HG03439 (cell line): ENCODE data around the gene PGM3.

Experiments used
- ATAC-seq: cut with Tn5 transposase; IDR thresholded peaks from one replicate; pipeline ENCODE4 v1.9.1; 2021; ENCODE audit warnings: mild to moderate bottlenecking, moderate library complexity; ENCODE audit not compliant: unreplicated experiment

Gene PGM3

DNA sequence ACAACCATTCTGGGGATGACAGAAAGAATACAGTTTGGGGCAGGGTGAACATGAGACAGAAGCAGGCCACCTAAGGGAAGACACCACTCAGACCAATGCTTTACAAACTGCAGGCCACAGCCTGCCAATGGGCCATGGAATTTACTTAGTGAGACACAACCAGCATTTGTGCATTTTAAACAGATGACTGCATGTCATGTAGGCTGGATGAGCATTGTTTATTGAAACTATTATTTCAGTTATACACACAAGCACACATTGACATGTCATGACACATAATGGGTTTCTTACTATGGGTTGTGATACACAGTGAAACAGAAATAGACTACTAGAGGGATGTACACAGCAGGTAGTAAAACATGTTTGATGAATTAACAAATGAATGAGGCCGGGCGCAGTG is 8.0 kb downstream of the PGM3 start:
- no peak for ATAC-seq

DNA sequence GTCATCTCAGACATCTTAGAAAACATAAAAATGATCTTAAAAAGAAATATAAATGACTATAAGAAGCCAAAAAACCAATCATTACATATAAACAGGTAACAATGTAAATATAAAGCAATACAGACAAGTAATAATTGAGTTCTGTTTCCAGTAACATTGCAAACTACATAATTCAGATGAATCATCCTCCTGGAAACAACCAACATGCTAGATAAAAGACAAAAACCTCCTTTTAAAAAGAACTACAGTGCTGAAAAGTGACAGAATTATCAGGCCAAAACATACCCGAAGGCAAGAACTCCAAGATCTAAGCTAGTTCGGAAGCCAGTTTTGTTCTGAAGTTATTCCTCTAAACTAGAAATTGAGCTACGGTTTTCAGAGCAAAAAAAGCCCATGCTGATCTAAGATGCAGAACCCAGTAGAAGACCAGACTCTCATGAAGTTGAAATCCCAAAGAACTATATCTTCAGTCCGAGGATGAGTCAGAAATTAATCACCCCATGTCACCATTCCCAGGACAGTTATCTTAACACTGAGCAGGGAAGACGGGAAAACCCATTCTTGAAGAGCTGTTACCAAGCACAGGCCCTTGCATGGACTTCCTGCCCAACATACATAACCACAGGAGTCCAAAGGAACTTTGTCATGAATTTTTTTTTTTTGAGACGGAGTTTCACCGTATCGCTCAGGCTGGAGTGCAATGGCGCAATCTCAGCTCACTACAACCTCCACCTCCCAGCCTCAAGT is 9.8 kb downstream of the PGM3 start:
- ATAC-seq = no peak

DNA sequence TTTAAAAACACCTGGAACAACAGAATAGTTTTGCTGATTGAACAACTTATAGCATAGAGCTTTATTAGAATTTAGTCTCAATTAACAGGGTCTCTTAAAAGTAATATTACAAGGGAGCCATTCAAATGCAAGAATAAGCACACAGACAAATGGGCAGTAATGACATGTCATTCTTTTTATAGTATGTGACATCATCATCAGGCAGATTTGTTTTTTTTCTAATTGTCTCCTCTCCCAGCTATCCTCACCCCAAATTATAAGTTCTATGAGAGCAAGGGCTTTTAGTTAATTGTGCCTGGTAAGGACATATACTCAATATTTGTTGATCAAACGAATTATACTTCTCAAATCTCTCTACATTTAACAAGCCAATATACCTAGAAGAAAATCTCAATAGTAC is 11.0 kb downstream of the PGM3 start:
- no peak for ATAC-seq

DNA sequence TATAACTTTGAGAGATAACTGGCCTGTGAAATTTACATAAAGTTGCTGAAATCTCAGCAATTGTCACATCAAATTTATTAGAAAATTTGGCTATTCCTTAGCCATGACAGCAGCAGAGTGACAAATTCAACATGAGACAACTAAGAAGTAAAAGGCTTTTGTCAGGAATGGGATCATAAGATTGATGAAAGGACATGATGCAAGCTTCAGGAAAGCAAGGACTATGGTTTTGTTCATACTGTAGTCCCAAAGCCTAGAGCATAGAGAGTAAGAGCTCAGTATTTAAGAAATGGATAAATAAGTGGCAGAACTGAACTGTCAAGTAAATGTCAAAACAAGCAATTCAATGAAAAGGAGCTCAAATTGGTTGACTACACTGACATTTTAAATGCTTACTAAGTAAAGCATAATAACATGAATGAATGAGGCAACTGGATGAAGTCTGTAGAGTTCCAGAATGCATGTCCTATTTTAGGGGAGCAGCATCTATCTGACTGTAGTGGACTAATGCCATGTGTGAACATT is 12.6 kb downstream of the PGM3 start:
- ATAC-seq = no peak

DNA sequence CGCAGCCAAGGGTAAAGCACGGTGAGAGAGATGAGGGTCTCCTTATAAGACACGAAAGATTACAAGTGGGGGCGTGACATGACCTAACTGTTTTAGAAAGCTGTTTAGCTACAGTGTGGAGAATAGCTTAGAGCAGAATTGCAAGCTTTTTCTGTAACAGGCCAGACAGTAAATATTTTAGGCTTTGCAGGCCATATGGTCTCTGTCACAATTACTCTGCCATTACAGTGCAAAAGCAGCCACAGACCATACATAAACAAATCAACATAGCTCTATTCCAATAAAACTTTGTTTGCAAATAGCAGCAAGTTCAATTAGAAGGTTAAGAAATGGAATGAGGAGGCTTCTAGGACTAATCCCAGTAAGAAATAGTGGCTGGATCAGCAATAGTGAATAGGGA is 16.8 kb downstream of the PGM3 start:
- ATAC-seq = no peak

DNA sequence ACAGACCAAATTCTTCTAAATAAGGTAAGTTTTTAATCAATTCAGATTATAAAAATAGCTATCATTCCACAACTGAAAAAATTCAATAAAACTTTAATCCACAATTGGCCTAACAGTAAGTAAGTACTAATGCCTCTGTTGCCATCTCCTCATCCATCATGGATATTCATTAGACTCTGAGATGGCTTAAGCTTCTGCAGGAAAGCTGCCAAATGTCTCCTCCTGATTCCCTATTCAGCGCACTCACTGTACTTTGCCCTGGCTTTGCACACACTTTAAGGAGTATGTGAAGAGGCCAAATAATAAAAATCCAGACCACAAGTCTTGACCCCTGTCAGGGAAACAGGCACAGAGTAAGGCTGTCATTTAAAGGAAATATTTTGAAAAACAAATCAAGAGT is 23.6 kb downstream of the PGM3 start:
- ATAC-seq = no peak

DNA sequence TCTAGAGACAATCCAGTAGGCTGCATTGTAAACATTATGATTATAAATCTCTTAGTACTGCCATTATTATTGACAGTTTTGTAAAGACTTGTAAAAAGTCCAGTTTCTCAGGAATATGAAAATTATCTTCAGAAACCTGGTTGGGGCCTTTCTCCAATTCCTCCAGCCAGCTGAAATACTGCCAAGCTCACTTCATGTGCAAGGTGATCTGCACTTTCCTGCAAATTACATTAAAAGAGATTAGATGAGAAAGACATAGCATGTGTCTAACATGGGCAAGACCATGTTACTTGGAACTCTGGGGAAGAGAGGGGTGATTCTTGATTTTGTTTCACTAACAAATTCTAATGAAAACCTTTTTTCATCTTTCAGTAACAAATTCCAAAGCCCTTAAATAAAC is 24.0 kb downstream of the PGM3 start:
- ATAC-seq = no peak

DNA sequence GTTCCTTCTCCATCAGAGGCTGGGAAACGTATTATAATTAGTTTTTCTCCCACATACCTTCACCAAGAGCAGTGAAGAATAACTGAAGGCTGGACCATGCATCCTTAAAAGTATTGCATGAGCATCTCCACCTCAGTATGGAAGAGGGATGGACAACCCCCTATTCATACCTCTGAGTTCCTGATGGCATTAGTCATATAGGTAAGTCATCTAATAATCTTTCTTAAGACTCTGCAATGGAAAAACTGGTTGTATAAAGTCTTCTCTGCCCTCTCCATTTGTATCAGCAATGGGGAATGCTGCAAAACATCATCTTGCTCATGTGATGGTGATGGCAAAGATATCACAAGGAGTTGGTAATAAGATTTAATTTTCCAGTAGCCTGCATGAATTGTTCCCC is 24.5 kb downstream of the PGM3 start:
- ATAC-seq = no peak

DNA sequence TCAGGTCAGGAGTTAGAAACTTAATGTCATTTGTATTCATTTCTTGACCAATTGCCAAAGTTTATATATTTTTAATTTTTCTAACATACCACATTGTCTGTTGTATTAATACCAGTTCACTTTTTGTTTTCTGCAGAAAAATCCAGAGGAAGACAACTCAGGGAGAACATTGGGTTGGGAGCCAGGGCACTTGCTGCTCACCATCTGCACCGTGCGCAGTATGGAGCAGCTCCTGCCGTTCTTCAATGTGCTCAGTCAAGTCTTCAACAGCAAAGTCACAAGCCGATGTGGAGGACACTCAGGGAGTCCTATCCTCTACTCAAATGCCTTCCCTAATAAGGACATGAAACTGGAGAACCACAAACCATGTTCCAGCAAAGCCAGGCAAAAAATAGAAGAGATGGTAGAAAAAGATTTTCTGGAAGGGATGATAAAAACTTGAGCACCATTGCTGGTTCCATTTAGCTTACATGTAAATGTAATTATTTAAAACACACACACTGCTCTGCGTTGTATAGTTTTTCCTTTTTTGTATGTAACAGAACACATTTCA is 25.3 kb downstream of the PGM3 start:
- no peak for ATAC-seq

DNA sequence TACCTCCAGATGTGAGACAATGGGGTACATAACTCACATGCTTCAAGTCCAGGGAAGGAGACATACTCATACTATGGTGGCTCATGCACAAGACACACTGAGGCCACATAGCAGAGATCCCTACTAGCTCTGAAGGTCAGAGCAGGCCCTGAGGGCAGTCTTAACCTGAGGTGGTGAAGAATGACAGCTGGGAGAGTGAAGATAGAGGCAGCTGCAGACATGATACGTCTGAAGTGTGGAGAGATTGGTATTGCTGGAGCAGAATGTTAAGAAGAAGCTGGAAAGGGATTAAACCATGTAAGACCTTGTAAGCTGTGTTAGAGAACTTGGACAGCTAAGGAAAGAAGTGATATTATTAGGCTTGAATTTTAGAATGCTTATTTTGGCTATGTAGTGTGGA is 32.9 kb downstream of the PGM3 start:
- ATAC-seq = no peak

DNA sequence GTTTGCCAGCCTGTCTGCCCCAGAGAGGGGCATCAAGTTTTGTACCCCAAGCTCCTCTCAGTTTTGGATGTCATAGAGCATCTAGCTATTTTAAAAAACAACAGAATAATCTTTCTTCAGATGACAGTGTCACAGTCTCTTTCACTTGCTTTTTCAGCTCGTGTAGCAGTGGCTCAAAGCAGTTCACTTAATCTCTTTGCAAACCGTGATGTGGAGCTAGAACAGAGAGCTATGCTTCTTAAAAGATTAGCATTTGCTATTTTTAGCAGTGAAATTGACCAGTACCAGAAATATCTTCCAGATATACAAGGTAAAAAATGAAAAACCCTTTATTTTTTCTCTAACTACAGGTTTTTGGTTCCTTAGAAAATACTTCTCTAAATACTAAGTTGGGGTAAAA is 37.3 kb downstream of the PGM3 start:
- ATAC-seq = no peak

DNA sequence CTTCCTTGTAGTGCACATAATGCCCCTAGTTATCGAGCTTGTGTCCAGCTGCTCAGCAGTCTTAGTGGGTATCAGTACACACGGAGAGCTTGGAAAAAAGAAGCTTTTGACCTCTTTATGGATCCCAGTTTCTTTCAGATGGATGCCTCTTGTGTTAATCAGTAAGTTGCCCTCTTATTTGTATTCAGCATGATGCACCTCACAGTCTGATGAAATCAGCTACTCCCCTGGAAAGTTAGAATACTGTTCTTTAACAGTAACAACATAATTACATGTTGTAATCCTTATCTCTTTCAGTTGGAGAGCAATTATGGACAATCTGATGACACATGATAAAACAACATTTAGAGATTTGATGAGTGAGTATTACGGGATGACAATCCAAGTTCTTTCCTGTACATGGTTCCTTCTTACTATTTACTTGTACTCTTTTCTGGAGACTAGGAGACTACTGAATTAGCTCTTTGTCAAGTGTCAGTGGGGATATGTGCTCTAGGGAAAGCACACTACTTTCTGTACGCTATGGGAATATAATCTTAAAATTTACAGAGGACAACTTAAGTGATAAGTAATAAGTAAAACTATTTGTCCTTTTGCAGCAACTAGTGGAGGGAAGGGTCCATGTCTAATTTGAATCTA is 39.1 kb downstream of the PGM3 start:
- no peak for ATAC-seq

DNA sequence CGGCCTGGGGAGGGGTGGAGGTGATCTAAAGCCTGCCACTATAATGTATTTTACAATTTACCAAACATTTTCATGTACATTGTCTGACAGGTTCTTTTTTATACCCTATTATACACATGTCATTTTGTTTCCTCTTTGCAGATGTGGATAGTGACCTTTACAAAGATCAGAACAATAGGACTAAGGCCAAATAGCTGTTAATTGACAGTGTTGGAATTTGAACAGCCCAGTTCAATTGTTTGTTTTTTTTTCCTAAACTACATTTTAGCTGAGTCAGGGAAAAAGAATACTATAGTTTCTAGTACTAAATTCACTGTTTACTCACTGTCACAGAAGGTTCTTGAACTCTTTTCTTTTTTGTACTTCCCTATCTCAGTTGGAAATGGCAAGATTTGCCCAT is 40.2 kb downstream of the PGM3 start:
- no peak for ATAC-seq

DNA sequence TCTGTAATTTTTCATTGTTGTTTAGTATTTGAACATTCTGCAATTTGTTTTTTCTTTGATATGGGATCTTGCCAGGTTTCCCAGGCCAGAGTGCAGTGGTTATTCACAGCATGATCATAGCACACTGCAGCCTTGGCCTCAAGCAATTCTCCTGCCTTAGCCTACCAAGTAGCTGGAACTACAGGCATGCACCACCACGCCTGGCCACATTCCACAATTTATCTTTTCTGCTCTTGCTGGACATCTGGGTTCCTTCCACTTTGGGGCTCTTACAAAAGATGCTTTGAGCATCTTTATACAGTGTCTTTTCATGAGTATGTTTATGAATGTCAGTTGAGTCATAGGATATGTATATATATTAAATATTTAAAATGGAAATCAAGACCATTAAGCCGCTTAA is 42.0 kb downstream of the PGM3 start:
- ATAC-seq = no peak

DNA sequence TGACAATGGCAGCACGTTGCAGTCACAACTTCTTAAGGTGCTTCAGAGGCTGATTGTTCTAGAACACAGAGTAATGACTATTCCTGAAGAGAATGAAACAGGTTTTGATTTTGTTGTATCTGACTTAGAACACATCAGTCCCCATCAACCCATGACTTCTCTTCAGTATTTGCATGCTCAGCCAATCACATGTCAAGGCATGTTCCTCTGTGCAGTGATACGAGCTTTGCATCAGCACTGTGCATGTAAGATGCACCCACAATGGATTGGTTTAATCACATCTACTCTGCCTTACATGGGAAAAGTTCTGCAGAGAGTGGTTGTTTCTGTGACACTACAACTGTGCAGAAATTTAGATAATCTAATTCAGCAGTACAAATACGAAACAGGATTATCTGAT is 54.3 kb downstream of the PGM3 start:
- no peak for ATAC-seq

DNA sequence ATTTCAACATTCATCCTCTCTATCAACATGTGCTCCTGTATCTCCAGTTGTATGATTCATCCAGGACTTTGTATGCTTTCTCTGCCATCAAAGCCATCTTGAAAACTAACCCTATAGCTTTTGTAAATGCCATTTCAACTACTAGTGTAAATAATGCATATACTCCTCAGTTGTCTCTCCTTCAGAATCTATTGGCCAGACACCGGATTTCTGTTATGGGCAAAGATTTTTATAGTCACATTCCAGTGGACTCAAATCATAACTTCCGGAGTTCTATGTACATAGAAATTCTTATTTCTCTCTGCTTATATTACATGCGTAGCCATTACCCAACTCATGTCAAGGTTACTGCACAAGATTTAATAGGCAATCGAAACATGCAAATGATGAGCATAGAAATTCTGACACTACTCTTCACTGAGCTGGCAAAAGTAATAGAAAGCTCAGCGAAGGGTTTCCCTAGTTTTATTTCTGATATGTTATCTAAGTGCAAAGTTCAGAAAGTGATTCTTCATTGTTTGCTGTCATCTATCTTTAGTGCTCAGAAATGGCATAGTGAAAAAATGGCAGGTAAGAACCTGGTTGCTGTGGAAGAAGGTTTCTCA is 54.8 kb downstream of the PGM3 start:
- no peak for ATAC-seq

DNA sequence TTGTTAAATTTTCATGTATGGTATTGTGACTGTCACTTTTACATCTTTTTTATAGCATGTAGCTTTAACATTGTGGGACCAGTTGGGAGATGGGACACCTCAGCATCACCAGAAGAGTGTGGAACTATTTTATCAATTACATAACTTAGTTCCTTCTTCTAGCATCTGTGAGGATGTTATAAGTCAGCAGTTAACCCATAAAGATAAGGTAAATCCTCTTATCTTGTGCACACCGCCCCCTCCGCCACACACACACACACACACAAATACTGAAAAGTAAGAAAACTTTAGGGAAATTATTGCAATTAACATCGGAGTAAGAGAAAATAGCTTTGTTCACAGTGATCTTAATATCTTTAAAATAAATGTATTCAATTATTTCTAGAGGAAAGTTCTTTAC is 60.9 kb downstream of the PGM3 start:
- ATAC-seq = no peak

DNA sequence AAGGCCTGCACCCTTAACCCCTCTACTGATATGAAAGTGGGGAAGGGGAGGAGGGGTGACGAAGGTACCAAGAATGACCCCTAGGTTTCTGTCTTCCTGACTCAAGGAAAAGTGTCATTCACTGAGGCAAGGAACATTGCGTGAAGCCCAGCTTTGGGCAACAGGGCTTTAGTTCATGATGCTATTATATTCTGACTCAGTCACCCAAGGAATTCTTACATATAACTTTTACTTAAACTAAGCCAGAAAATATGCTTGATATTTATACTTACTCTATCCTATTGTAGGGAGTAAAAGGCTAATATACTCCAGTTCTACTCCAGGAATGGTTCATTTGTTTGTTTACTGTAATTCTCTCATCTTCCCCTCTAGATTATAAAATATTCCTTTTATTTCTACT is 65.1 kb downstream of the PGM3 start:
- ATAC-seq = no peak

DNA sequence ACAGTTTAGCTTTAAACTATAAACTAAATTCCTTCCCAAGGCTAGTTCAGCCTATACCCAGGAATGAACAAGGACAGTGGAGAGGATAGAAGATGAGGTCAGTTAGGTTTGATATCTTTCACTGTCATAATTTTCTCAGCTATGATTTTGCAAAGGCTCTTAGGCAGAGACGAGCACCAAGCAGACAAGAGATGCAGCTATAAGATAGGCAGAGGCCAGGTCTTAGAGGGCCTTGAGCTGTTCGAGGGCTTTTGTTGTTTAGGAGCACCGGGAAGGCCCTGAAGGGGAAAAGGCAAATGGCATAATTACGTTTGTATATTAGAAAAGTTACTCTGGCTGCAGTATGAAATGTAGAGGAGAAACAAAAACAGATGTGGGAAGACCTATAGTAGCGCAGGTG is 65.8 kb downstream of the PGM3 start:
- ATAC-seq = no peak

DNA sequence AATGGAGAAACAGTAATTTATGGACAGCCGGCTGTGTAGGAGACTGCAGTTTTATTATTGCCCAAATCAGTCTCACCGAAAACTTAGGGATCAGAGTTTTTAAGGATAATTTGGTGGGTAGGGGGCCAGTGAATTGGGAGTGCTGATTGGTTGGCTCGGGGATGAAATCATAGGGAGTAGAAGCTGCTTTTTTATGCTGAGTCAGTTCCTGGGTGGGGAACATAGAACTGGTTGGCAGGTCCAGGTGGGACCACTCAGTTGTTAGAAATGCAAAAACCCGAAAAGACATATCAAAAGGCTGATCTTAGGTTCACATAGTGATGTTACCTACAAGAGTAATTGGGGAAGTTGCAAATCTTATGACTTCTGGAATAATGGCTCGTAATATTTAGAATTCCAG is 66.3 kb downstream of the PGM3 start:
- ATAC-seq = no peak

DNA sequence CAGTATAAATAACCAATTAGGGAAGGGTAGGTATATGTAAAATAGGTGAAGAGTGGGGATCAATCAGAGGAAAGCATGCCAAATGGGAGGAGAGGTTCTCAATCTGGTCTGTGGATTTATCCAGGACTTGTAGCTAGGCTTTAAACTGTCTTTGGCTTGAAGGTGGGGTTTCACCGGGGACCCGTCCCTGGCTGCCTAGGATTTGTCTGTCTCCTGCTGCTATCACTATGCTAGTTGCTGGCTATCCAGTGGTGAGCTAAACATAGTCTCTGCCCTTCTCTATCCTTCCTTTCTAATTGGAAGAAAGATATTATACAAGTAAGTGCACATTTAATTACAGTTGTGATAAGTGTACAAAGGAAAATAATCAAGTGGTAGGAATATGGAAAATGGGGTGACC is 66.8 kb downstream of the PGM3 start:
- no peak for ATAC-seq

DNA sequence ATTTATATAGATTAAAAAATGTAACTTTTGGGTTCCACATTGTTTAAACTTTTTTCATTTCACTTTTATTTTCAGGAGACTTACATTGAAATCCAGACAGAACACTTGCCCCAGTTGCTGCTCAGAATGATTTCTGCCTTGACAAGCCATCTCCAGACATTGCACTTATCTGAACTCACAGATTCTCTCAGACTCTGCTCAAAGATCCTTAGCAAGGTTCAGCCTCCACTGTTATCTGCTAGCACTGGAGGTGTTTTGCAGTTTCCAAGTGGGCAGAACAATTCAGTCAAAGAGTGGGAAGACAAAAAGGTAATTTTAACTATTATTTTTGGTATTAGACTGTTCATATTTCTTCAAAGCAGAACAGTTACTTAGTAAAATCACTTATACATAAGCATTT is 67.6 kb downstream of the PGM3 start:
- ATAC-seq = no peak
